PC-3 (cell line): ENCODE results near the gene CDH4.
"Not testable (repeated sequence)": the region's sequence is repeated elsewhere in the genome, so short reads cannot be mapped to it uniquely, and the experiment has no call there.

Experiments used
- EZH2 ChIP-seq: fragments of 300-600 bp; sonication (generic); IDR thresholded peaks from one replicate; pipeline ENCODE4 v1.6.1; 2017; ENCODE audit warnings: antibody characterized with exemption, mild to moderate bottlenecking, low read length; ENCODE audit not compliant: unreplicated experiment
- EZH2phosphoT487 ChIP-seq: fragments of 300-600 bp; sonication (generic); IDR thresholded peaks from 2 replicates; pipeline ENCODE4 v1.6.1; 2018; ENCODE audit warnings: mild to moderate bottlenecking, antibody characterized with exemption, low read length, borderline replicate concordance
- TF ChIP-seq, protein P1 (sequence below): fragments of 300-600 bp; sonication (generic); conservative IDR thresholded peaks from 2 replicates; pipeline ENCODE4 v1.5.1; 2017; ENCODE audit warnings: antibody characterized with exemption, low read depth, mild to moderate bottlenecking, low read length

DNA sequence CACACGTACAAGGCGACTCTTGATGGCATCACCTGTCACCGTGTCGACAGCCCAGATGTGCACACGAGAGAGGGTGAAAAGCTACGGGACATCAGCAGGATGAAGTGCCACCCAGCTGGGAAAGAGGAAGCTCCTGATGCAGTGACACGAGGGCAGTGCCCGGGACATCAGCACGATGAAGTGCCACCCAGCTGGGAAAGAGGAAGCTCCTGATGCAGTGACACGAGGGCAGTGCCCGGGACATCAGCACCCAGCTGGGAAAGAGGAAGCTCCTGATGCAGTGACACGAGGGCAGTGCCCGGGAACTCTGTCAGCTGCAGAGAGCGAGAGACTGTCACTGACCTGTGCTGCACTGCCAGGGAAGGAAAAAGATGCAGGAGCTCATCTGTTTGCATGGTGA lies 732.4 kb downstream of the CDH4 start:
- TF ChIP-seq, protein P1, sequence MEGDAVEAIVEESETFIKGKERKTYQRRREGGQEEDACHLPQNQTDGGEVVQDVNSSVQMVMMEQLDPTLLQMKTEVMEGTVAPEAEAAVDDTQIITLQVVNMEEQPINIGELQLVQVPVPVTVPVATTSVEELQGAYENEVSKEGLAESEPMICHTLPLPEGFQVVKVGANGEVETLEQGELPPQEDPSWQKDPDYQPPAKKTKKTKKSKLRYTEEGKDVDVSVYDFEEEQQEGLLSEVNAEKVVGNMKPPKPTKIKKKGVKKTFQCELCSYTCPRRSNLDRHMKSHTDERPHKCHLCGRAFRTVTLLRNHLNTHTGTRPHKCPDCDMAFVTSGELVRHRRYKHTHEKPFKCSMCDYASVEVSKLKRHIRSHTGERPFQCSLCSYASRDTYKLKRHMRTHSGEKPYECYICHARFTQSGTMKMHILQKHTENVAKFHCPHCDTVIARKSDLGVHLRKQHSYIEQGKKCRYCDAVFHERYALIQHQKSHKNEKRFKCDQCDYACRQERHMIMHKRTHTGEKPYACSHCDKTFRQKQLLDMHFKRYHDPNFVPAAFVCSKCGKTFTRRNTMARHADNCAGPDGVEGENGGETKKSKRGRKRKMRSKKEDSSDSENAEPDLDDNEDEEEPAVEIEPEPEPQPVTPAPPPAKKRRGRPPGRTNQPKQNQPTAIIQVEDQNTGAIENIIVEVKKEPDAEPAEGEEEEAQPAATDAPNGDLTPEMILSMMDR: not testable (repeated sequence)
- TF ChIP-seq EZH2, EZH2phosphoT487: not testable (repeated sequence)
